Stimulated activated CD4-positive, alpha-beta T cell treated with anti-CD3 and anti-CD28 coated beads, Interleukin-2, amount 100 ng/mL, for 48 hours (primary cell): ENCODE results near the gene SLC28A3.
A peak's percentile ranks its signal among the peaks of the same experiment; 100 is the strongest.
"Not testable (repeated sequence)": the region's sequence is repeated elsewhere in the genome, so short reads cannot be mapped to it uniquely, and the experiment has no call there.

Source experiments
- DNase-seq, 2 donors: peaks; one replicate each; pipeline ENCODE4 v3.0.0-alpha.2; 2020

SLC28A3 gene, protein sequence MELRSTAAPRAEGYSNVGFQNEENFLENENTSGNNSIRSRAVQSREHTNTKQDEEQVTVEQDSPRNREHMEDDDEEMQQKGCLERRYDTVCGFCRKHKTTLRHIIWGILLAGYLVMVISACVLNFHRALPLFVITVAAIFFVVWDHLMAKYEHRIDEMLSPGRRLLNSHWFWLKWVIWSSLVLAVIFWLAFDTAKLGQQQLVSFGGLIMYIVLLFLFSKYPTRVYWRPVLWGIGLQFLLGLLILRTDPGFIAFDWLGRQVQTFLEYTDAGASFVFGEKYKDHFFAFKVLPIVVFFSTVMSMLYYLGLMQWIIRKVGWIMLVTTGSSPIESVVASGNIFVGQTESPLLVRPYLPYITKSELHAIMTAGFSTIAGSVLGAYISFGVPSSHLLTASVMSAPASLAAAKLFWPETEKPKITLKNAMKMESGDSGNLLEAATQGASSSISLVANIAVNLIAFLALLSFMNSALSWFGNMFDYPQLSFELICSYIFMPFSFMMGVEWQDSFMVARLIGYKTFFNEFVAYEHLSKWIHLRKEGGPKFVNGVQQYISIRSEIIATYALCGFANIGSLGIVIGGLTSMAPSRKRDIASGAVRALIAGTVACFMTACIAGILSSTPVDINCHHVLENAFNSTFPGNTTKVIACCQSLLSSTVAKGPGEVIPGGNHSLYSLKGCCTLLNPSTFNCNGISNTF

DNA sequence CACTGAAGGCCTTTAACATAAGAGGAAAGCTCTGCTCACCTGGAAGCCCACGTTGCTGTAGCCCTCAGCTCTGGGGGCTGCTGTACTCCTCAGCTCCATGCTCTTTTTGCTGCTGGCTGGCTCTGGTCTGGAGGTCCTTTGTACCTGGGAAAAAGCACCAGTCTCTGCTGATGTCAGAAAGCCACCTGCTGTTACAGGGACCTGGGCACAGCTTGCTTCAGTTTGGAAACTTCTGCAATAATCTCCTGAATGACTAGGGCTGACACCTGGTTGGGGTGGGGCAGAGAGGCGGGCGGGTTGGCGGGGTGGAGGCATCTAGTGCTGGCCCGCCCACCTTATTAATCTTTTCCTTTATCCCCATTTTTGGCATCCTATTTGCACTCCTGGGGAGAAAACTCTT, at the start of gene SLC28A3:
Gene SLC28A3 (minus strand): TSS at position 224 of the 400 bp plus-strand sequence. CDS start 125 bp downstream, at position 99.
- DNase-seq: no peak

DNA sequence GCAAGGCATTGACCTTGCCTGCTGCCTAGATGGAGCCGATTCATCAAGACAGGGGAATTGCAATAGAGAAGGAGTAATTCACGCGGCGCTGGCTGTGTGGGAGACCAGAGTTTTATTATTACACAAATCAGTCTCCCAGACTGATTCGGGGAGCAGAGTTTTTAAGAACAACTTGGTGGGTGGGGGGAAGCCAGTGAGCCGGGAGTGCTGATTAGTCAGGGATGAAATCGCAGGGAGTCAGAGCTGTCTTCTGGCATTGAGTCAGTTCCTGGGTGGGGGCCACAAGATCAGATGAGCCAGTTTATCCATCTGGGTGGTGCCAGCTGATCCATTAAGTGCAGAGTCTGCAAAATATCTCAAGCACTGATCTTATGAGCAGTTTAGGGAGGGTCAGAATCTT, 49.7 kb upstream of the SLC28A3 start:
- DNase-seq: peak; percentile 13 to 33

DNA sequence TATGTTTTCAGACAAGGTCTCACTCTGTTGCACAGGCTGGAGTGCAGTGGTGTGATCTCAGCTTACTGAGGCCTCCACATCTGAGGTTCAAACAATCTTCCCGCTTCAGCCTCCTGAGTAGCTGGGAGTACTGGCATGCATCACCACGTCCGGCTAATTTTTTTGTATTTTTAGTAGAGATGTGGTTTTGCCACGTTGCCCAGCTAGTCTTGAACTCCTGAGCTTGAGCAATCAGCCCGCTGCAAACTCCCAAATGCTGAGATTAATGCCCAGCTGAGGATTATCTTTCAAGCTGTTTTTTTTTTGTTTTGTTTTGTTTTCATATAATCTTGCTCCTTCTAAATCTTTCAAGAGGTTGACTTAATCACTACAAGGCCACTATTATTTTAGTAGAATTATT, 47.3 kb upstream of the SLC28A3 start:
- no peak for DNase-seq

DNA sequence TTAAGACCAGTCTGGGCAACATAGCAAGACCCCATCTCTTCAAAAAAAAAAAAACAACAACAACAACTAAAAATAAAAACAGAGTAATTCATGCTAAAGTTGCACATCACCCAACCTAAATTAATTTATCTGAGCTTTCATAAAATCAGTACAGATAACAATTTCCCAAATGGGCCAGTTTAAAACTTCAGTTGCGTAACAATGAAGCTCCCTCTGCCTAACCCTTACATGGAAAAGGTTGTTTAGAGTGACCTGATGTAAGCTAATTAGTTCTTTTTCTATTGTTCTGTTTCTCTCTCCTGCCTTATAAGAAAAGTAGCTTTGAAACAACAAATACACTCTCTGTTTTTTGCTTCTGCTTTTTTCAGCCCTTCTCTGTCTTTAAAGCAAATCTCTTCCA, 46.2 kb upstream of the SLC28A3 start:
- DNase-seq: no peak

DNA sequence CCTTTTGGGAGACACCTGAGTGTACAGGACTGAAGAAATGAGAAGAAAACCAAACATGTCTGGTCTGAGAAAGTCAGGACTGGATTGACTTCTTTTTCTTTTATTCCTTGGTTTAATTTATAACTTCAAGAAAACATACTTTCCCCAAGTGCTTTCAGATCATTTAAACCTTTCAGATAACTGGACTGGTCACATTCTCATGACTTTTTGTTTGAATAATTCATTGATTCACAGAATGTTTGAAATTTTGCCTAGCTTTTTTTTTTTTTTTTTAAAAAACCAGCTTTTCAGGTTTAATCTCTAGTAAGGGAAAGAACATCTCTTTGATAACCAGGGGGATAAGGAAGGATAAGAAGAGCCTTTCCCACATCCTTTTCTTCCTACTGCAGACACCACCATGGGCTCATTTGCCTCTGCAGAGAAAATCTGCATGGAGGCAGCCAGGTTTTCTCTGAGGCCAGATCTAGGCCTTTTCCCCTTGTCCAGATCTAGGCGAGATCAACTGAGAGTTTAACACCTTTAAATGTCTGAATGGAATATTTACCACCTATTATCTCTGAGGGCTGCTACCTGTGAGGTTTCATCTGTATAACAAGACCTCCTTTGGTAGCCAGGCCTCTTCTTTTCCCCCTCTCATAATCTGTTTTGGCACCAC, 45.0 kb upstream of the SLC28A3 start:
- no peak for DNase-seq

DNA sequence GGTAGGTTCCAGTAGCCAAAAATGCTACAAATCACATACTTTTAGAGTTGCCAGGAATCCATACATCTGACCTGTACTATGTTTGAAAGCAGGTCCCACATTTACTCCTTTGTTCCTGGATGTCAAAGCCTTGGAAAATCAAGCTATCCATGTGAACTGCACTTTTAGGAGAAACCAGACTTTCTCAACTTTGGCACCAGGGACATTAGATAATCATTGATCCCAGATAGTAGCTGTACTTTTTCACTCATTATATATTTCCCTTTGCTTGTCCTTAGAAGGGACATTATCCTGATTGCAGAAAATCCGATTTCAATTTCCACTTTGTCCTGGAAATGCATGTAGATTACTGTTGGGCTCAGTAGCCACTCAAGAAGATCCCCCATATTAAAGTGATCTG, 44.1 kb upstream of the SLC28A3 start:
- DNase-seq: no peak

DNA sequence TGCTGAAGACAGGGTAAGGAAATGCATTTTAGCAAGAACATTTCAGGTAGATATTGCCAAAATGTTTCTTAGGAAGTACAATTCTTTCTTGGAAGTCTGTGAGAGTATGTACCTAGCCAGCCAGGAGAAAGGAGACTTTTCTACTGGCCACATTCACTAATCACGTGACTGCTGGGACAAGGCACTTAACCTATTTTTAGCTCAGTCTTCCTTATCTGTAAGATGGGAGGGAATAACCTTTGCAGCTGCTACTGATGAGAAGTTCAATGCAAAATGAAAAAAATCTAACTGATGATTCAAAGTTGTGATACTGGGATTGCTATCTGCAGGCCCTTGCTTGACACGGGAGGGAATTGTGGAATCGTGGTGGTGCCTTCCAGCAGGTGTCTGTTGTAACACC, 42.6 kb upstream of the SLC28A3 start:
- no peak for DNase-seq

DNA sequence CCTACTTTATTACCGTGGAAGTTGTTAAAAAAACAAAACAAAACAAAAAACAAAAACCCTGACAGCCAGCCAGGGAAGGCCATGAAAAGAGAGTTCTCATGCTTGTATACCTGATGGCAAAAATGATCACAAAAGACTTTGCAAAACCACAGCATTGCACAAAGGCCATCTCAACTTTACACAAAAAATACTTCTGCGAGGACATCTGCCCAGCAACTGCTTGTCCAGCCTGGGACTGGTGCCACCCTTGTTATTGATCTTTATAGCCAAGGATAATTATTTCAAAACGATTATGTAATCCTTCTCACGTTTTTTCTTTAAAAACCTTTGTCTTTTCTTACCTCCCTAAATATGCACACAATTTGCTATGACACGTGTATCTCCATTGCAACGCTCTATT, 42.2 kb upstream of the SLC28A3 start:
- no peak for DNase-seq

DNA sequence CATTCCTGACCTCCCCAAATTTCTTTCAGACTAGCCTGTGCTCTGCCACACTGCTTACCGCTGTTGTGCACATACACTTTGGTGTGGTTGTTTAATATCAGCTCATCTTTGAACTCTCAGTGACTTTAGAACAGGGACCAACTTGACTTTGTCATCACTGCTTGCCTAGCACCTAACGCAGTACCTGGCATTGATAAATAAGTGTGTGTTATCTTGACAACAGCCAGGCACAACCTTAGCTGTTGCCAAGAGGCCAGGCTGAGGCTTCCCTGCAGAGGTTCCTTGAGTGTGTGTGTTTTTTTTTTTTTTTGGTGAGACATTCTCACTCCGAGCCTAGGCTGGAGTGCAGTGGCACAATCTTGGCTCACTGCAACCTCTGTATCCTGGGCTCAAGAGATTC, 41.0 kb upstream of the SLC28A3 start:
- DNase-seq: no peak

DNA sequence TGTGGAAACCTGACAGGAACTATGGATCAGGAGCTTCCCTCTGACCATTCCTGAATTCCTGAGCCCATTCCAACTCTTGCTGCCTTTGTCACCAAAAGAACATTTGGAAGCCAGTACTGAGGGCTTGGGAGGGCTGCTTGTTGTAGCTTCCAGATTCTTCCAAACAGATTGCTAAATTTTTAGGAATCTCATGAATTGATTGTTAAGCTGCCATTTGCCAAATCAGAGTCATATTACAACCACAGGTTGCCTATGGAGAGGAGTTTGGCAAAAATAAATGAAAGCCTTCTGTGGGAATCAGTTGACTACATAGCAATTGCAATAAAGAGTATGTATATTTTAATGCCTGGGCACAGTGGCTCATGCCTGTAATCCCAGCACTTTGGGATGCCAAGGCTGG, 39.2 kb upstream of the SLC28A3 start:
- no peak for DNase-seq

DNA sequence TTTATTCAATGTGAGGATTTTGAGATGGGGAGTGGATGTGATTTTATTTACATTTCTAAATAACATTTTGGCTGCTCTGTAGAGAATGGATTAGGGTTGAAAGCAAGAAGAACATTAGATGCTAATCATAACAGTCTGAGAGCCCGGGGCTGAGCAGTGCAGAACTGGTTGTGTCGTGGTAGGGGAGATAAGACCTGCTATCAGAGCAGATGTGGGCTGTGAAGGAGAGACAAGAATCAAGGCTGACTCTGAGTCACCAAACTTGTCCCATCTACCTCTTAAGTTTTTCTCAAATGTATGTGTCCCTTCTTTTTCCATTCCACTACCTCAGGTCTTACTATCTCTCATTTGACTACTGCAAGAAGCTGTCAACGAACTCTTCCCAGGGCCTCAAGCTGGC, 35.4 kb upstream of the SLC28A3 start:
- no peak for DNase-seq

DNA sequence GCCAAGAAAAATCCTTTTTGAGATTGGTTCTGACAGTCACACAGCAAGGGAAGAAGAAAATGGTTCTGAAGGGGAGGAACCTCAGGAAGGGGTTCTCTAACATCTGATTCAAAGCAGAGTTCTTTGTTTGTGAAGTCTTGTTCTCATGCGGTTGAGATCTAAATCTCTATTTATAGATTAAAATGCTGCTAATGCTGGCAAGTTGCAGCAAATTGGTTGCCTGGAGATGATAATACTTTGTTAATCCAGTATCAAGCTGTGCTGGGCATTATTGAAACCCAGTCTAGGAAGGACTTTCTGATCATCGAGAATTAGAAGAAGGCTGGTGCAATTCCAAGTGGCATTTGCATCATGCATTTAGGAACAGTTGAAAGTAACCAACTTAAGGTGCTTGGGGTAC, 34.0 kb upstream of the SLC28A3 start:
- DNase-seq: no peak

DNA sequence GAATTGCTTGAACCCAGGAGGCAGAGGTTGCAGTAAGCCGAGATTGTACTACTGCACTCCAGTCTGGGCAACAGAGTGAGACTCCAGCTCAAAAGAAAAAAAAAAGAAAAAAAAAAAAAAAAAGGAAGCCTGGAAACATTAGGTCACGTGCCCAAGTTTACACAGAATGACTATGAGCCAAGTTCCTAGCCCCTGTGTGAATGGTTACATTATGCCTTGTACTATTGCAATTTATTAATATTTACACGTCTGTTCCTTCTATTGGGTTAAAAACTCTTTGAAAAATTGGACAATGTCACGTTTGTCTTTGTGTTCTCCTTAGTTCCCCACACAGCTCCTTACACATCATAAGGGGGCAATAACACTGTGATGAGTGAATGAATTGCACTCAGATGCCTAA, 33.5 kb upstream of the SLC28A3 start:
- no peak for DNase-seq

DNA sequence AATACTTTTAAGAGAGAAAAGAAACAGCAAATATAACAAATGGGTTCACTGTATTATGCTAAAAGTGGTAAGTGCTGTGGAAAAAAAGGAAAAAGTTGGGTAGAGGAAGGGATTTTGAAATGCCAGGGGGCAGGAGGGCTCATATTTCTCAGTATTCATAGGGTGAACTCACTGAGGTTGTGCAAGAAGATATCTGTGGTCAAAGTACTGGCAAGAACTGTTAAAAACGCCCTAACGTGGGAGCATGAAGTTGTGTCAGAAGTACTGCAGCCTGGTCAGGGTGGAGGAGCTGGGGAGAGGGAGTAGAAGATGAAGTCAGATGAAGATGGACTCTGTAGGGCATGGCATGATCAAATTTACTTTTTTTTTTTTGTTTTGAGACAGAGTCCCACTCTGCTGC, 31.2 kb upstream of the SLC28A3 start:
- no peak for DNase-seq

DNA sequence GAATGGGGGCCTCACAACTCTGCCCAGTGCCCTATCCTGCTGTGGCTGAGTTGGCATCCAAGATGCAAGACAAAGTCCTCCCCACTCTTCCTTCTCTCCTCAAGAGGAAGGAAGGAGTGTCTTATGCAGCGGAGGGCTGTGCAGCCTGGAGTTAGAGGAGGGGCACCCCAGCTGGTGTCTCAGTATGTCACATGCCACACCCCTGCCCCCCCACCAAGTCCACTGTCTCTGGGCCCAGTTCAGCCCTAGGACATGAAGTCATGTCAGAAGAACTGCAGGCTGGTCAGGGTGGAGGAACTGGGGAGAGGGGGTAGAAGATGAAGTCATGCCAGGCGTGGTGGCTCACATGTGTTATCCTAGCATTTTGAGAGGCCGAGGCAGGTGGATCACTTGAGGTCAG, 28.0 kb upstream of the SLC28A3 start:
- DNase-seq: no peak

DNA sequence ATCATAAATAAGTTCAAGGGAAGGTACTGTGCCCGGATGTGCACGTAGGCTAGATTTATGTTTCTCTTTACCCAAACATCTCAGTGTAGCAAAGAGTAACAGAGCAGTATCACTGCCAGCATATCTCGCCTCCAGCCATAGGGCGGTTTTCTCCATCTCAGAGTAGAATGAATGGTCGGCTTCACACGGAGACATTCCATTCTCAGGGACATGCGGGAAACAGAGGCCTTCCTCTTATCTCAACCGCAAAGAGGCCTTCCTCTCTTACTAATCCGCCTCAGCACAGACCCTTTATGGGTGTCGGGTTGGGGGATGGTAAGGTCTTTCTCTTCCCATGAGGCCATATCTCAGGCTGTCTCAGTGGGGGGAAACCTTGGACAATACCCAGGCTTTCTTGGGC, 27.2 kb upstream of the SLC28A3 start:
- DNase-seq: not testable (repeated sequence)

DNA sequence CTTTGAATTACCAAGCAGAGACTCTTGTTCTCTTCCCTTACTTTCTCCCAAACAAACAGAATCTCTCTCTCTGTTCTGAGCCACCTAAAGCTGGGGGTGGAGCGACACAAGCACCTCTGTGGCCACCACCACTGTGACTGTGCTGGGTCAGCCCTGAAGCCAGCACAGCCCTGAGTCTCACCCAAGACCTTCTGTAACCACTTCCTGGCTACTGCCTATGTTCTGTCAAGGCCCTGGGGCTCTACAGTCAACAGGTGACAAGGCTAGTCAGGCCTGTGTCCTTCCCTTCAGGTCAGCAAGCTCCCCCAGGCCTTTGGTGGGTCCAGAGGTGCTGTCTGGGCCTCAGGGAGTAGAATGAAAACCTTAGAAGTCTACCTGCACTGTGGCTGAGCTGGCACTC, 26.1 kb upstream of the SLC28A3 start:
- no peak for DNase-seq

DNA sequence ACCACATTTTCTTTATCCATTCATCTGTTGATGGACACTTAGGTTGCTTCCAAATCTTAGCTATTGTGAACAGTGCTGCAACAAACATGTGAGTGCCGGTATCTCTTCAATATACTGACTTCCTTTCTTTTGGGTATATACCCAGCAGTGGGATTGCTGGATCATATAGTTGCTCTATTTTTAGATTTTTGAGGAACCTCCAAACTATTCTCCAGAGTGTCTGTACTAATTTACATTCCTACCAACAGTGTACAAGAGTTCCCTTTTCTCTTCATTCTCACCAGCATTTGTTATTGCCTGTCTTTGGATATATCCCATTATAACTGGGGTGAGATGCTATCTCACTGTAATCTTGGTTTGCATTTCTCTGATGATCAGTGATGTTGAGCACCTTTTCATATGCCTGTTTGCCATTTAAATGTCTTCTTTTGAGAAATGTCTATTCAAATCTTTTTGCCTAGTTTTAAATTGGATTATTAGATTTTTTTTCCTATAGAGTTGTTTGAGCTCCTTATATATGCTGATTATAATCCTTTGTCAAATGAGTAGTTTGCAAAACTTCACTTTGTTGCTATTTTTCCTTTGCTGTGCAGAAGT, 24.4 kb upstream of the SLC28A3 start:
- not testable (repeated sequence) for DNase-seq

DNA sequence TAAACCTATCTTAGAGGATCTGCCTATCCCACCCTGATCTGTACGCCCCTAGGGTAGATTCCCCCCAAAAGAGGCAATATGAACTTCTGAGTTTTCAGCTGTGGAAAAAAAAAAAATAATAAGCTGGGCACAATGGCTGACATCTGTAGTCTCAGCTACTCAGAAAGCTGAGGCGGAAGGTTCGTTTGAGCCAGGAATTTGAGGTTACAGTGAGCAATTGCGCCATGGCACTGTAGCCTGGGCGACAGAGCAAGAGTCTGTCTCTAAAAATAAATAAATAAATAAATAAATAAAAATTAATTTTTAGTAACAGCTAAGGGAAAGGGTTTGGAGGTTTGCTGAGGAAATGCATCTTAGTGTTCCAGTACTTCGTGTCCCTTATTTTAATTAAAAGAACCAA, 21.1 kb upstream of the SLC28A3 start:
- DNase-seq: no peak

DNA sequence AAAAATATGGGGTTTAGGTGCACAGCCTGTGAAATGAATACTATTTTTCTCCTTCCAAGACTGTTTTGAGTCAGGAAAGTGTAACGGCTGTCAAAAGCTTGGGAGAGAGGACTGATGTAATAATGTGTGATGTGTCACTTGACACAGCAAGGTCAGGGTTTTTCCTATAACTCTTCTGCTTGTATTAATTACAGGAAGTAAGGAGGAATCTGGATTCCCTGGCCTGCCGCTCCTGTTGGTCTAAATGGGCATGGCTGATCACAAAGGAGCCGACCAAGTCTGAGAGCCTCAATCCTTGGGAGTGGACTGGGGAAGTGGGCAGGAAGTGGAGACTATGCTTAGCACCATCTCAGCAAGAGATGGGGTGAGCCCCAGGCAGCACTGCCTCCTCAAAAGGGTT, 16.7 kb upstream of the SLC28A3 start:
- no peak for DNase-seq

DNA sequence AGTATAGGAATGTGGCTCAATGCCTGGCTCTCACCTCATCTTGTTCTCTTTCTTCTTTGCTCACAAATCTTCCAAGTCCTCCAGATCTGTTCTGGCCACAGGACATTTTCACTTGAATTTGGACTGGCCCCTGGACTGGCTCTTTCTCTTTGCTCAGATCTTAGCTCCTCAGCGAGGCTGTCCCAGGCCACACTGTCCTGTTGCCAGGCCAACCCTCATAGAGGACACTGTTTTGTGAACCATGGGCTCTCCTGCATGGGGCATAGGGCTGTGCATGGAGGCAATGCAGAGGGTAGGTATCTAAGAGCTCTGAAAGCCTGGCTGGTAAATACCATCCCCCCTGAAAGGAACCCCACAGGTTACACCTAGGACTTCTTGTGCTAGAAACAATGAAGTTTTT, 13.5 kb upstream of the SLC28A3 start:
- DNase-seq: no peak

DNA sequence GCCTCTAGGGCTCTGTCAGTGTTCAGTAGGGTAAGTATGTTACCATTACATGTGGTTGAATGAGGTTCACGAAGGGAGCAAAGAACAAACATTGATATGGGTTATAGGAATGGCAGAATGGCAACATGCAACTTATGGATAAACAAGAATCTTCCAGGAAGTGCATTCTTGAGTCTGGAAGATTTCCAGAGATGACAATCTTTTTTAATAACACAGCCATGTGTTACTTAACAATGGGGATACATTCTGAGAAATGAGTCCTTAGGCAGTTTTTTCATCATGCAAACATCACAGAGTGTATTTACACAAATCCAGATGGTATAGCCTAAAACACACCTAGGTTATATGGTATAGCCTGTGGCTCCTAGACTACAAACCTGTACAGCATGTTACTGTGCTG, 9.1 kb upstream of the SLC28A3 start:
- DNase-seq: no peak

DNA sequence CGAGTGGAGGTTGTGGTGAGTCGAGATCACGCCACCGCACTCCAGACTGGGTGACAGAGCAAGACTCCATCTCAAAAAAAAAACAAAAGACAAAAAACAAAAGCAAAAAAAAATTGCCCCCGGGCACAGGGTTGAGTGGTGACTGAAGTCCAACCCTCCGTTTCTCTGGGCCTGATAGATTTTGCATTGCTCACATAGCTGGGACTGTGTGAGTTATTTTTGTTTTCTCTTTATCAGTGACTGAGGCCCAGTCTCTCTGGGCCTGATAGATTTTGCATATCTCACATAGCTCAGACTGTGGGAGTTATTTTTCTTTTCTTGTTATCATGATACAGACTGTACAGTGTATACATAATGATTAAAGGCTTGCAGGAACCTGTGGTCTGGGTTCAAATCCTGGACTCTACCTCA, 2.6 kb upstream of the SLC28A3 start:
- DNase-seq: no peak

DNA sequence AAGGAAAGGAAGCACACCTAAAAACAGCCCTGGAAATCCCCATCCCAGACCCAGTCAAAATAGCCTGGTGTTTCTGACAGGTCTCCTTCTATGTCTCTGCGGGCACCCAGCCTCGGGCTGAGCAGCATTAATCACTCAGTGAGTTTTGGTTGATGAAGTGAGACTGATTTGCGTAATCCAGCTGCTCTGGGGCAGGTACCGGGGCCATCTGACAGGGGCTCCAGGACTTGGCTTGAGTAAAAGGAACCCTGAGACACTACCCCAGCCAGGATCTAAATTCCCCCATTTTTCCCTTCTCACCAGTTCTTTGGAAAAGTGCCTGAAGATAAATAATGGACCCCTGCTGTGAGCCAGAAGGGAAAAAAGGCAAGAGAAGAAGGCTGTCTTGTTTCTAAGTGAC, 596 bp downstream of the SLC28A3 start:
- DNase-seq: no peak
